HG03342 (cell line): ENCODE results near the gene PCDH9.
"Not testable (repeated sequence)": the region's sequence is repeated elsewhere in the genome, so short reads cannot be mapped to it uniquely, and the experiment has no call there.

ENCODE experiments used
- ATAC-seq: cut with Tn5 transposase; IDR thresholded peaks from one replicate; pipeline ENCODE4 v1.9.1; 2021; ENCODE audit warnings: mild to moderate bottlenecking, moderate library complexity; ENCODE audit not compliant: unreplicated experiment

PCDH9 gene

DNA sequence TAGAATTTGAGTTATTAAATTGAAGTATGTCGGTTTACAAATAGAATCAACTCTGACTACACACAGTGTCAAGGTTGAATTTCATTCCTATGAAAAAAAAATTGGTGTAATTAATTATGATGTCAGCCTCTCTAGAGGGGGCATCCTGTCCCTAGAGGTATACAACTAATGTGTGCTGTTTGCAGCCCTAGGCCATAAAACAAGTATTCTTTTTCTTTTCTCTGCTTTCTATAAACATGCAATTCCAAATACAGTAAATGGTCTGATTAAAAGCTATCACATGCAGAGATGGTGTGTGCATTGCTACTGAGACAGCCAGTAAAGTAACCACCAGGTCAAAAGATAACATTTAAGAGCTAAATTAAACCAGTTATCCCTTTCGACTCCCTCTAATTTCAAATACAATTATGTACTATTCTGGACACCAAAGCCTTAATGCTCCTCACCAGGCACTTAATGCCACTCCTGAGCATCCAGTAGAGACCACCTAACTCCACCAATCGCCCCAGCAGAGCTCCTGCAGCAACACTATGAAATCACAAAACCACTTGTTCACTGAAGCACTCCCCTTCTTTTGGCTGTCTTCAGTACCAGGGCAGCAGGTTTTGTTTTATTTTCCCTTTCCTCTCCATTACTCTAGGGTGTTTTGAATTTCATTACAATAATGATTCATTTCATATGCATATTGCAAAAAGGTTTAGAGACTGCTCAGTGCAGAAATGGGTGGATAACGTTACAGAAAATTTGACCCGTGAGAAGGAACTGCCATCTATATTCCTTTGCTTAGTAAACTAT lies 426.9 kb downstream of the PCDH9 start:
- no peak for ATAC-seq

DNA sequence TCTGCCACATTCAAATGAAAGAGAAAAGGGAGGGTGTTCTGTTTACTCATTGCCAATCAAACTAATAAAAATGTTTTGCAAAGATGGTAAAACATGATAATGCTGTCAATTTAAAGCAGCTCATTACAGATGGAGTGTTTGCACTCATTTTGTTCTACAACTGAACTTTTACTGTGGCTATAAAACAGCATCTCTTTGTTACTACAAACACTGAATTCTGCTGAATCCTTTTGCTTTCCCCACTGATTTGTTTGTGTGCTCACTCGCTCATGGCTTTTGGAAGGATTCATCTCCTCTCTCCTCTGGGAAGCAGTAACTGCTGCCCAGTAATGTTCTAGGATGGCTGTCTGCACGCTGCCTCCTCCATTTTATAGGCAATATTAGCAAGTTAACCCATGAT lies 434.5 kb downstream of the PCDH9 start:
- no peak for ATAC-seq

DNA sequence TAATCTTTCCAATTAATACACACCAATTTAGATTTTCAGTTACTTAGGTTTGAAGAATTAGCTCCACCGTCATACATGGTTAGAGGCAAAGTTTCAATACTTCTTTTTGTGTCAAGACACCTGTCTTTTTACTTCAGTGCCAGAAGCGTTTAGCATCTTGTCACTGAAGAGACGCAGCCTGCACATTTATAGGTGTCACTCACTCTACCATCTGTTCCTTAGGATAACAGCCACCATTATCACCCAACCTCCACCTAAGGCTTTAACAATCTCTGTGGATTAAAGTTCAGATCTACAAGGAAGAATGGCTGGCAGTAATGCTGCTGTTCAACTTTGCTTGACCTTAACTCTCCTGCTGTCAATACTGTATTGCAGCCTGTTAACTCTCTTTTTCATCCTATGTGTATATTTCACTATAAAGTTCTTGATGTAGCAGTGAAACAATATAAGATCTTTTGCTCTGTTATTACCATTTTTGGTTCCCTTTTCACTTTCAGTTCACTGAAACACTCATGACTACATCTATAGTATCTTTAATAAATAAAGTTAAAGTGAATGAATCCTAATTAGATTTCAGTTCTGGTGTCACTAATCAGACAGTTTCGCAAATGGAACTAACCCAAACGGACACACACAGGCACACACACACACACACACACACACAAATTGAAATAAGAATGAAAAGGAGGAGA lies 435.6 kb downstream of the PCDH9 start:
- ATAC-seq = peak; percentile 59

DNA sequence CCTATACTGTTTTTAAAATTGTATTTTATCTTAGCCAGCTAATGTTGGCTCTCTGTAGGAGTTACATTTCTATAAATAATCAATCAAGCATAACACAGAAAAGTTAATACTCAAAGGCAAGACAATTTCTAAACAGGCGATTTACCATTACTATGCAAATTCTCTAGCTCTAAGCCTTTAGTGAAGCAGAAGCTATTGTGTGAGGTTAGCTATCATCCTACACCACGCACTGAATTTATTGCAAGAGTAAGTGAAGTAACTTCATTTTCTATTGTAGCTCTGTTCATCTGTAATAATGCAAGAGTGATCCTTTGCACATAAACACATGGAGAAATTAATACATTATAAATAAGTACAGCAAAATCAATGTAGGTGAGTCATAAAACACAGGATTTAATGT lies 439.3 kb downstream of the PCDH9 start:
- no peak for ATAC-seq

DNA sequence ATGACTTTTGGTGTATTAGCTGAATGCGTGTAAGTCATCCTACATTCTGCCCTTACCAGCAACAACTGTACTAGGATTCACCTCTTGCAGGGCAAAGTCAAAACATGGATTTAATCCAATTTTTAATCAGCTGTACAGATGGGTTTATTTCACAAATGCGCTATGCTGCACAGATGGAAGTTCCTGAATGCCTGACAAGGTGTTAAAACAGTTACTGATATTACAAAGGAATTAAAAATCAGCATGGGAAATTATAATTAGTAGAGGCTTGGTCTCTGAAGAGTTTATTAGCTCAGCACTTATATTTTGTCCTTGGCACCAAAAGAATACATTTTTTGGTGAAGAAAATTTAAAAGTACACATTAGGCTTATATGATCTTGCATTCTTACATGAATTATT lies 448.9 kb downstream of the PCDH9 start:
- ATAC-seq = no peak

DNA sequence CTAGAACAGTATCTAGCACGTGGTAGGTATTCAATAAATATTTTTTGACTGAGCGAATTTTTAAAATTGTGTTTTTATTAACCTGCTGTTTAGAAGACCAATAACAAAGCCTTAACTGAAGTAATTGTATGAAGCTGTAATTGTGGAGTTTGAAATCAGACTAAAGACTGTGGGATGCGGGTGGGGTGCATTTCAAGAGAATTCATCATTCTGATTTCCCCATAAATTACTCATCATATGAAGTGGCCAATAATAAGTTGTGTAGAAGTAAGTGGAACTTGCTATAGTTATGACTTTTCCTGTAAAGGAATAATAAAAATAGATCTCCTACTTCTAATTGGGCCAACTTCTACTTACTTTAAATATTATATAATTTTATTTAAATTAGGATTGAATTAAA lies 449.3 kb downstream of the PCDH9 start:
- no peak for ATAC-seq

DNA sequence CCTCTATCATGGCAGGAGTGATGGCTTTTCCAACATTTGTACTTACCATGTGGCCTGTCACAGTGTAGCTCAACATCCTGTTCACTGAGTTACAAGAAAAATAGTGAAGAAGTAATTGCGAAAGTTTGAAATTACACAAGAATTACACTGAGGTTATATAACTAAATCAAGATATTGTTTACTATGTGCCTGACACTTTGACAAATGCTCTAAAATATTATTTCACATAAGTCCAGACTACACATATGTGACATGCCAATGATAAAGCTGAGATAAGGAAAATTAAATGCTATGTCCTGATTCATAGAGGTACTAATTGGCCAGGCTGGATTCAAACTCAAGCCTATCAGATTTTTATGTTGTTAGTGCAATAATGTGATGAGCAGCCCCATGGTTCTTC lies 451.7 kb downstream of the PCDH9 start:
- ATAC-seq = no peak

DNA sequence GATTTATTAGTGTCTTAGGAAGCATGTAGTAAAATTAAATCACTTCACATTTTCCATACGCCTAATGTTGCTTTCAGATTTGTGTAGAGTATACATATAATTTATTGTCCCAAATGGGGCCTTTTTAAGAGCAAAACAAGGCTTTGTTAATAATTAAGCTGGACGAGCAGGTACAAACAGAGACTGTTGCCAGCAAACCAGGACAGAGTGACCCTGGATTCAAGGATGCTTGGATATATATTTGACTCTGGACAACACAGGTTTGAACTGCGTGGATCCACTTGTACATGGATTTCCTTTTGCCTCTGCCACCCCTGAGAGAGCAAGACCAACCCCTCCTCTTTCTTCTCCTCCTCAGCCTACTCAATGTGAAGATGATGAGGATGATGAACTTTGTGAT lies 454.9 kb downstream of the PCDH9 start:
- ATAC-seq = no peak

DNA sequence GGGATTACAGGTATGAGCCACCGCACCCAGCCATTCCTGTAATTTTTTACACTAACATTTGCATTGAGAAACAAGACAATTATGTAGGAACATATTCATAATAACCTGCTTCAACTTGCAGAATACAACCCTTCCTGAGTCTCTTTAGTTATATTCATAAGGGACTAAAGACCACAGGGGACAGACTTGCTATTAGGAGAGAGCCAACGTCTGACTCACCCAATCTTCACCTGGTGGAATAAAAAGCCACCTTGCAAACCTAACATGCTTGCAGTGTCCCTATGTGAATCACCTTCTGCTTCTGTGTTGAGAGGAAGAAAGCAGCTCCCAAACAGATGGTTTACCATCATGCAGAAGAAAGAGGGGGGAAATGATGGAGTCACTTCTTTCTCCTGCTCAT lies 456.1 kb downstream of the PCDH9 start:
- no peak for ATAC-seq

DNA sequence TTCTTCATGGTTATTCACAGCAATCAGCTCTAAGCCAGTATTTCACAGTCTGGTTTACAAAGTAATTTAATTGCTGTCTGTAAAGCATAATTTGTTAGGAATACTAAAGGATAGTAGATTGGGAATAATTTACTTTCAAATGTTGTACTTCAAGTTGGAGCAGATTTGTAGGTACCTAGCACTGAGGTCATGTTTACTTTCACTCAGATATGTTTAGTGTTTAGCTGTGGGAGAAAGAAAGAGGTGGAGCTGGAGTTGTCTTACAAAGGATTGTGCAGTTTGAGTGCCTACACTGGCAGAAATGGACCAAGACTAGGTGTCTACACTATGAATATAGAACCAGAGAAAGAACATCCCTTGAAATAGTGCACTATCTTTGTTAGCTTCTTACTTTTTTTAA lies 464.6 kb downstream of the PCDH9 start:
- ATAC-seq = no peak

DNA sequence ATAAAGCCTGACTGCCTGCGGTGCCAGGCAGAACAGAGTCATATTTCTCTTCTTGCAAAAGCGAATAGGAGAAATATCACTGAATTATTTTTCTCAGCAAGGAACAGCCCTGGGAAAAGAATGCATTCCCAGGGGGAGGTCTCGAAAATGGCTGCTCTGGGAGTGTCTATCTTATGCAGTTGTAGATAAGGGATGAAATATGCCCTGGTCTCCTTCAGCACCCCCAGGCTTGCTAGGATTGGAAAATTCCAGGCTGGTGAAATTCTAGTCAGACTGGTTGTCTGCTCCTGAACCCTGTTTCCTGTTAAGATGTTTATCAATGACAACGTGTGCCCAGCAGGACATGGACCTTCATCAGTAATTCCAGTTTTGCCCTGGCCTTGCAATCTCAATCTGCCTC lies 469.5 kb downstream of the PCDH9 start:
- ATAC-seq = not testable (repeated sequence)

DNA sequence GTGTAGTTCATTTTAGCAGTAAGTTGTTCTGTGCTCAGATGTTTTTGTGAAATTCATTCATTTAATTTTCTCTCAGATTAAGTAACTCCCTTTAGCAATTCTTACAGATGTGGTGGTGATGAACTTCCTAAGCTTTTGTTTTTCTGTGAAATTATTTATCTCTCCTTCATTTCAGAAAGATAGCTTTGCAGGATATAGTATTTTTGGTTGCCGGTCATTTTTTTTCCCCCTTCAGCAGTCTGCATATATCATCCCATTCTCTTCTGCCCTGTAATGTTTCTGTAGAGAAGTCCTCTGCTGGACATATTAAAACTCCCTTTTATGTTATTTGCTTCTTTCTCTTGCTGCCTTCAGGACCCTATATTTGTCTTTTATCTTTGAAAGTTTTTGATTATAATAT lies 470.2 kb downstream of the PCDH9 start:
- ATAC-seq = no peak

DNA sequence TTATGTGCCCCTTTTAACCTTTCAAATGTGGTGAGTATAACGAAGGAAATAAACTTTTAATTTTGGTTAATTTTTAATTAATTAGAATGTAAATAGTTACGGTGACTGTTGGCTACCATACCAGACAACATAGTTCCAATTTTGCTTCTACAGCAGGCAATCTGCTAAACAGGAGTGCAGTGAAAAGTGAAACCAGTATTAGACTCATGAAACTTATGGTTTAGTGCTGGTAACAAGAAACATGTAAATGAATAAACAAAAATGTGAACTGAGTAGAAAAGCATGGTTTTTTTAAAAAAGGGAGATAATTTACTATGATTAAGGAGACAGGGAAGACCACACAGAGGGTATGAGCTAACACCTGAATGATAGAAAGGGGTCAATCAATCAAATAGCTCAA lies 478.4 kb downstream of the PCDH9 start:
- ATAC-seq = no peak

DNA sequence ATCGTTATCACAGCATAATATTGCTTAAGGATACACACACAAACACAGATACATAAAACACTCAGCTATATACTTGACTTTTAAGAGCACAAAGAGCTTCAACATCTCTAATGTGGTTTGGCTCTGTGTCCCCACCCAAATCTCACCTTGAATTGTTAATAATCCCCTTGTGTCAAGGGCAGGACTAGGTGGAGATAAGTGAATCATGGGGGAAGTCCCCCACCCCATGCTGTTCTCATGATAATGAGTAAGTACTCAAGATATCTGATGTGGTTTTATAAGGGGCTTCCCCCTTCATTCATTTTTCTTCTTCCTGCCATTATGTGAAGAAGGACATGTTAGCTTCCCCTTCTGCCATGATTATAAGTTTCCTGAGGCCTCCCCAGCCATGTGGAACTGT lies 481.4 kb downstream of the PCDH9 start:
- no peak for ATAC-seq

DNA sequence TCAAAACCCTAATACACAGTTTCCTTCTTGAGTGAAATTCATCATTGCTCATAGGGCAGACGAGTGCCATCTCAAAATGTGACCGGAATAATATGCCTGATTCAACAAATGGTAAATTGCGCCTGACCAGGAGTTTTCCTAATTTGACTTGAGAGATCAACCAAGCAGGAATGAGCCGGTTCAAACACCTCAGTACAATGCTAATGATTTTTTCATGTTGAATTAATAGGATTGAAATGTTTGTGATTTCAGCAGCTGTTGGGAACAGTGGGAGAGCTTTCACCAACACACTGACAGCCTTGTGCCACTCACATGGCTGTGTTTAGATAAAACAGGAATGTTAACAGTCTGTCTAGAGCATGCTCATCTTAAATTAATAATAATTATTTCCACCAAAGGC lies 484.8 kb downstream of the PCDH9 start:
- ATAC-seq = no peak

DNA sequence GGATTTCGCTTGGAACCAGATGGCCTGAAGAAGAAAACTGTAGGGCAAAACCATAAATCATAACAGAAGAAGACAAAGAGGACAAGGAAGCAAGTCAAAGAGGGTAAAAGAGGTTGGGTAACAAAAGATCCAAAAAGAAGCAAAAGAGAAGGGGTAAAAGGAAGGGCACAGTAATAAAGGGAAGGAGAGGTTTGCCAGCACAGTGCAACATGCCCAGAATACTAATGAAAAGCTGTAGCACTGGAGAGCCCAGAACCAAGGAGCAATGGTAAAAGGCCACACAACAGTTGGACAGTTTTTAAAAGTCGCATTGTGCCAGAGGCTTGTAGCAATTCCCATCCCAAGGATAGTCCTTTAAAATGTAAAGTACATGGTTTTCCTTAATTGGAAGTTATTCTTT lies 506.6 kb downstream of the PCDH9 start:
- ATAC-seq = no peak

DNA sequence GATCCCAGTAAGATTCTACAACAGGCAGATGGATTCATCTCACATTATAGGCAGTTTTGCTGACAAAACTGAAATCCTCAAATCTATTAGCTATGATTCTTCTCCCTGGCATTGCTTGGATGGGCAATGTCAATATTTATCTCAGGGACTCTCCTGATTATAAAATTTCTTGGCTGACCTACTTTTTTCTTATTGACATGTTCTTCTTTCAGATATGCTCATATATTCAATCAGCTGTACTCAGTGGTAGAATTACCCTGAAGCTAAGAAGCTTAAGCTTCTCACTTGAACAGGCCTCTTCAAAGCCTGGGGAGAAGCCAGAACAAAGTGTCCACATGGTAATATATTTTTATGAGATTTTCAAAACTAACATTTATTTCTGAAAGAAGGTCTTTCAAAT lies 513.6 kb downstream of the PCDH9 start:
- no peak for ATAC-seq

DNA sequence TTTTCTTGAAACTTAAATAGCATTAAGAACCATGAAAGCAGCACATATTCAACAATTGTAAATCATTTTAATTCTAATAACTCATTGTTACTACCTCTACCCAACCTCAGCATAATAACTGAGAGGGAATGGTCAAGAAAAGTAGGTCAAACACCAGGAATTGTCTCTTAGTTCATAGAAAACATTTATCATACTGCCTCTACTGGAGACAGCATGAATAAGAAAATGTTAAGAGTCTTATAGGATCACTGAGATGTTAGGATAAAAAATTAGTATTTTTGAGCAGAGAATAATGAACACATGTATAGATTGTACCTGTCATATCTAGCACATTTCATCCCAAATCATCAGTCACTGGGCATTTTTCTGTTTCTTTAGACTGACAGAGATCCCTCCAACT lies 515.3 kb downstream of the PCDH9 start:
- ATAC-seq = no peak

DNA sequence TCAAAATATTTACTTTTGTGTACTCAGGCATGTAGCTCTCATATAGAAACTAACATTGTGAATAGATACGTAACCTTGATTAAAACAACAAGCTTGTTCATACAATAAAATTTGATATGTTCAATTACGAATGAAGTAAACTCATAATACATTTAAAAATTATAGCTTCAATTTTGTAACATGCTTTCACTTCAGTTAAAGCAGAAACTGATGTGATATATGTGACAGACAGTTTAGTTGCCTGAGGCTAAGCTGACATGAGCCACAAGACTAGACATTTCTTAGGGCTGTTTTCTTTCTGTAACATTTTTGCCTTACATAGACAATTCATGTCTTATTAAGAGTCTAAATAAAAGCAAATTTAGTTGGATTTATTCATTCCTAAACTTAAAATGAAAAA lies 526.0 kb downstream of the PCDH9 start:
- no peak for ATAC-seq

DNA sequence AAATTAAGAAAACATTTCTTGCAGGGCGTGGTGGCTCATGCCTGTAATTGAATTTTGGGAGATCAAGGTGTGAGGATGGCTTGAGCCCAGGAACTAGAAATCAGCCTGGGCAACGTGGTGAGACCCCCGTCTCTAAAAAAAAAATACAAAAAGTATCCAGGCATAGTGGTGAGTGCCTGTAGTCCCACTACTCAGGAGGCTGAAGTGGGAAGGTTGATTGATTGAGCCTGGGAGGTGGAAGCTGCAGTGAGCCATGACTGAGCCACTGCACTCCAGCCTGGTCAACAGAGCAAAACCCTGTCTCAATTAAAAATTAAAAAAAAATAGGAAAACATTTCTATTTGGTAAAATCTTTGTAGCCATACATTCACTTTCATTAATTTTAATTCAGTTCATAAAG lies 526.5 kb downstream of the PCDH9 start:
- ATAC-seq = no peak

DNA sequence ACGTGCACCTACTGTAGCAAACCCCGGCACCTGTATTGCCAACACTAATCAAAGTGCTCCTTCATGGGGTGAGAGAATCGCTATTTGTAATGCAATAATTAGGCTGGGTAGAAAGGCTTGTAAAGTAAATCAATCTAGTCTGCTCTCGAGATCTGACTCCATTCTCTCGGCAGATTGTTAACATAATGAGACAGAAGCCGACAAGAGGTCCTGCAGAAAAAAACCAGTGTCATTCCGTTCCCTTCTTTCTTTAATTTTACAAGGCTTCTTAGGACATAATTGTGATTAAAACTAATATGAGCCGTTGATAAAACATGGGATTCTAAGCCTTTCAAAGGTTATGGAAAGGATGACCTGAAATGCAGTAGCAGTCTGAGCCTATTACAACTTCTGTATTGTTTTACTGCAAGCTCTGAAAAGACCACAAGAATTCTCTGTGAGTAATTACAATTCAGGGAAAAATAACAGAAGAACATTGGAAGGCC lies 530.0 kb downstream of the PCDH9 start:
- no peak for ATAC-seq

DNA sequence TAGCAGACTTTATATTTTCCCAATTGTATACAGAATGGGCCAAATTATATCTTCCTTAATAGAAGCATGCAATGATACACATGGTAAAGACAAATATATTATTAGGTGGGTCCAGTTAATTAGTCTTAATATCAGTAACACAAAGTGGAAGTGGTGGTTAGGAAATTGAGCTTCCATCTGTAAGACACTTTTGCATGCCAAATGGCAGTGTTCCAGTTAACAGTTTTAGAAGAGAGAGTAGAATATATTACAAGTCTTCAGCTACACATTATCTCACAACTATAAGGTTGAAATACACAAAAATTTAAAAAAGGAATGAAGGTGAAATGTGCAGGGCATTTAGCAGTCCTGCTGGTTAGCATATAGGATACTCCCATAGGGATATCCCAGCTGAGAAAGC lies 536.5 kb downstream of the PCDH9 start:
- no peak for ATAC-seq

DNA sequence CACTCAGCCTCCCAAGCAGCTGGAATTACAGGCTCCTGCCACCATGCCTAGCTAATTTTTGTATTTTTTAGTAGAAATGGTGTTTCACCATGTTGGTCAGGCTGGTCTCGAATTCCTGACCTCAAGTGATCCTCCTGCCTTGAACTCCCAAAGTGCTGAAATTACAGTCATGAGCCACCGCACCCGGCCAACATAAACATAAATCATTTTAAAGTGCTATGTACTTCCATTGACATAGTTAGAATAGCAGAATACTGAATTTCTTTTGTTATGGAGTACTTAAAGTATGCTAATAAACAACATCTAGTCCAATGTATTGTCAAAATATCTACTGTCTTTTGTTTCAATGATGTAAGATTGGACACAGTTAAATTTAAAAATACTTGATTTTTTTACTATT lies 539.0 kb downstream of the PCDH9 start:
- ATAC-seq = no peak
